Measurements from ENCODE around the gene EMC8.

Gene EMC8

GRCh38 chr16:85738923-85739715, 60.2 kb downstream of the EMC8 start:
- no peak for TF ChIP-seq CTCF (IDR thresholded peaks at IDR 0.05; ENCODE audit: insufficient read depth, low read depth, low read length, missing control alignments)
- H3K4me3 ChIP-seq (ENCODE audit: low read depth, low read length) = no peak overlapping the region
- no peak for DNase-seq (ENCODE audit: low read depth)

- no peak for TF ChIP-seq CTCF (IDR thresholded peaks at IDR 0.05; ENCODE audit: insufficient read depth, low read depth, low read length, missing control alignments)
- H3K4me3 ChIP-seq (ENCODE audit: low read depth, low read length) = no peak overlapping the region
- no peak for DNase-seq (ENCODE audit: low read depth)
Observed at GRCh38 chr16:85736921-85737320, 62.4 kb downstream of the EMC8 start.

GRCh38 chr16:85735946-85736345, 63.4 kb downstream of the EMC8 start:
- no peak for DNase-seq (ENCODE audit: low read depth)
- H3K4me3 ChIP-seq (ENCODE audit: low read depth, low read length) = no peak overlapping the region
- TF ChIP-seq CTCF (IDR thresholded peaks at IDR 0.05; ENCODE audit: insufficient read depth, low read depth, low read length, missing control alignments) = no peak

- TF ChIP-seq CTCF (IDR thresholded peaks at IDR 0.05; ENCODE audit: insufficient read depth, low read depth, low read length, missing control alignments) = no peak
- H3K4me3 ChIP-seq (ENCODE audit: low read depth, low read length) = no peak overlapping the region
- DNase-seq (ENCODE audit: low read depth) = peak; percentile 86
Observed at GRCh38 chr16:85735225-85735635, 64.1 kb downstream of the EMC8 start.

- no peak overlapping the region for H3K4me3 ChIP-seq (ENCODE audit: low read depth, low read length)
- no peak for DNase-seq (ENCODE audit: low read depth)
- no peak for TF ChIP-seq CTCF (IDR thresholded peaks at IDR 0.05; ENCODE audit: insufficient read depth, low read depth, low read length, missing control alignments)
Observed at GRCh38 chr16:85734311-85735017, 64.9 kb downstream of the EMC8 start.

- H3K4me3 ChIP-seq (ENCODE audit: low read depth, low read length) = no peak overlapping the region
- no peak for TF ChIP-seq CTCF (IDR thresholded peaks at IDR 0.05; ENCODE audit: insufficient read depth, low read depth, low read length, missing control alignments)
- DNase-seq (ENCODE audit: low read depth) = no peak
Observed at GRCh38 chr16:85733839-85734170, 65.5 kb downstream of the EMC8 start.

Data from GM12865 (cell line).